HL-60 (cell line): ENCODE measurements around the gene LY86.

ENCODE experiments used
- POLR2AphosphoS5 ChIP-seq: IDR thresholded peaks from 2 replicates; pipeline ENCODE4 v1.6.1; 2012; ENCODE audit warnings: low read depth
- TF ChIP-seq, protein P1 (sequence below): IDR thresholded peaks from one replicate; pipeline ENCODE4 v1.5.1; 2011; ENCODE audit warnings: low read length, control low read depth, inconsistent platforms; ENCODE audit not compliant: insufficient read depth

DNA sequence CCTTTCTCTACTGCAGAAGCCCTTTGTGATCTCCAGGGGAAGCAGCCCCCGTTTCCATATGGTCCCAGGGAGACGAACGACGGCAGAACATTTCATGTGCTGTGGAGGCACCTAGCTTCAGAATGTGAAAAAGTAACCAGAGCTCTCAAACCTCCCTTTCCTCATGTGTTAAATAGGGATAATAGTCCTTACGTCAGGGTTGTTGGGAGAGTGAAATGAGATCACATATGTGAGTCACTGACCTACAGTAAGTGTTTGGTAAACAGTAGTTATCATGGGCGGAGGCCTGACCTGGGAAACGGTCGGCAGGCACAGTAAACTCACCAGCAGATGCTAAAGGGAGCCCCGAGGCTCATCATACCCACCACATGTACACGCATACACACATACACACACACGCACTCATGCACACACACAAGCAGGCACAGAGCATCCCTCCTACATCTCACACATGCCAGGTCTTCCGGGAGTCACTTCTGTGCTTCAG, 89.7 kb downstream of the LY86 start:
- no peak for TF ChIP-seq POLR2AphosphoS5
- TF ChIP-seq, protein P1, sequence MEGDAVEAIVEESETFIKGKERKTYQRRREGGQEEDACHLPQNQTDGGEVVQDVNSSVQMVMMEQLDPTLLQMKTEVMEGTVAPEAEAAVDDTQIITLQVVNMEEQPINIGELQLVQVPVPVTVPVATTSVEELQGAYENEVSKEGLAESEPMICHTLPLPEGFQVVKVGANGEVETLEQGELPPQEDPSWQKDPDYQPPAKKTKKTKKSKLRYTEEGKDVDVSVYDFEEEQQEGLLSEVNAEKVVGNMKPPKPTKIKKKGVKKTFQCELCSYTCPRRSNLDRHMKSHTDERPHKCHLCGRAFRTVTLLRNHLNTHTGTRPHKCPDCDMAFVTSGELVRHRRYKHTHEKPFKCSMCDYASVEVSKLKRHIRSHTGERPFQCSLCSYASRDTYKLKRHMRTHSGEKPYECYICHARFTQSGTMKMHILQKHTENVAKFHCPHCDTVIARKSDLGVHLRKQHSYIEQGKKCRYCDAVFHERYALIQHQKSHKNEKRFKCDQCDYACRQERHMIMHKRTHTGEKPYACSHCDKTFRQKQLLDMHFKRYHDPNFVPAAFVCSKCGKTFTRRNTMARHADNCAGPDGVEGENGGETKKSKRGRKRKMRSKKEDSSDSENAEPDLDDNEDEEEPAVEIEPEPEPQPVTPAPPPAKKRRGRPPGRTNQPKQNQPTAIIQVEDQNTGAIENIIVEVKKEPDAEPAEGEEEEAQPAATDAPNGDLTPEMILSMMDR, result no peak
